ENCODE results near the gene CST9L.
"Not testable (repeated sequence)": the region's sequence is repeated elsewhere in the genome, so short reads cannot be mapped to it uniquely, and the experiment has no call there.

The CST9L gene

GRCh38 chr20:23586735-23587525 is 18.6 kb upstream of the CST9L start:
- no peak for DNase-seq (ENCODE audit: low read depth in 2 of 2)

DNA sequence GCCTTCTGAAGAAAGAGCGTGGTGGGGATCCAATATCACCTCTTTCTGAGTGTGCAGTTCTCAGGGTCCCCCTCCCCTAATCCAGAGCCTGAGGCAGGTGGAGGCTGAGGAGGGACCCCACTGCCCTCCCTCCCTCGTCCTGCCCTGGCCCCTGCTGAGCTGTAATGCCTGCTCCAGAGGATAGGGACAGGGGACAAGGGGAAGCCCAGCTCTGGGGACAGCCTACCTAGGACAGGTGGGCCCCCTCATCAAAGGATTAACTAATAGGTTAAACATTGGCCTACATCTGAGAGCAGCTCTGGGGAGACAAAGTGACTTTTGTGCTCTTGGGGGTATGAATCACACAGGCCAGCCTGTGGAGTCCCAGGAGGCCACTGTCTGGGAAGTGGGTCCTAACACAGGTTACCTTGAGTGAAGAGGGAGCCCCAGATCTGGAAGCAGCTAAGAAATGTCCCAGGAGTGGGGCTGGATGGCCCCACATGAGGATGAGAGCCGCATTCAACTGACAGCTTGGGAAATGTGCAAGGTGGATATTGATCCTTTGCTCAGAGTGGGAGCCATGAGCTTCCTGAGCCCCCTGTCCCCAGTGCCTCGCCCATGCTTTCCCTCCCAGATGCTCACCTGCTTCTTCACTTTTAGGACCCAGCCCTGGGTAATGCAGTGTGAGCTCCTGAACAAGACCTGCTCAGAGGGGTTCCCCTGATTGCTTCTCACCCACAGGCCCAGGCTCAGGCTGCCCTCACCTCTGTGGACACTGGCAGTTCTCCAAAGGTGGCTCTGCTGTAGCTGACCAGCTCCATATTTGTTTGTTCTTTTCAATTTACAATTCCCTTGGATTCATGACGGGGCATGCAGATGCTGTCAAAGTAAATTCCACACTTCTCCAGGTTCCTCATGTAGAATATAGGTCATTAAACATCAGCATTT is 17.8 kb upstream of the CST9L start:
- DNase-seq (ENCODE audit: low read depth in 2 of 2), result no peak

GRCh38 chr20:23585449-23585807 is 17.1 kb upstream of the CST9L start:
- no peak for DNase-seq (ENCODE audit: low read depth in 2 of 2)

DNA sequence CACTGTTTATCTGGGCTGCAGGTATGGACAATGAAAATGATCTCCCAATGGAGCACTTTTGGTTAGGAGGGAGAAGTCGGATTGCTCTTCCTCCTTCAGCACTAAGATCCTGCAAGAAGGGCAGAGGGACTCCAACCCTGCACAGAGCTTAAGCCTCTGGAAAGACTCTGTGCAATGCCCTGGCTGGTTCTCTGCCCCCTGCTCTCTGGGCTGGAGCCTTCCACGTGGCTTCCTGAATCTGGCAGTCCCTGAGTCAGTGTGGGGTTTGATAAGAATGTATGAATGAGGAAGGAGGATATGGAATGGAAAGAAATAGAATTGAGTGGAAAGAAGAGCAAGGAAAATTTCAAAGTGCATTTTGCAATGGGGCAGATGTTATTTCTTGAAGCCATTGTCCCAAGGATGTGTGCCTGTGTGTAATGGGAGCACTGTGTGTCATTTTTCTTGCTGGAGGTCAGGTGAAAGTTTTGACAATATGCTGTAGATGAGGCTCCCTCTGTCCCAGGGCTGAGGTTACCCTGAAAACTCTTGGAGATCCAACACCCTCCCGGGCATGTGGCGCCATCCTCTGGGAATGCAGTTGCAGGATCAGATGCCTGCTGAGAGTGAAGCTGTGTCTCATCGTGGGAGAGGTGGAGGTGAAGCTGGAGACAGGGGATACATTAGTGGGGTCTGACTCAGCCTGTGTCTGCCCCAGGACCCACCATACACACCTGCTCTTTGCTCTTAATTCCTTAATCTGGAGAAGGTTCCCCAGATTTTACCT is 16.3 kb upstream of the CST9L start:
- DNase-seq (ENCODE audit: low read depth in 2 of 2), result no peak

DNA sequence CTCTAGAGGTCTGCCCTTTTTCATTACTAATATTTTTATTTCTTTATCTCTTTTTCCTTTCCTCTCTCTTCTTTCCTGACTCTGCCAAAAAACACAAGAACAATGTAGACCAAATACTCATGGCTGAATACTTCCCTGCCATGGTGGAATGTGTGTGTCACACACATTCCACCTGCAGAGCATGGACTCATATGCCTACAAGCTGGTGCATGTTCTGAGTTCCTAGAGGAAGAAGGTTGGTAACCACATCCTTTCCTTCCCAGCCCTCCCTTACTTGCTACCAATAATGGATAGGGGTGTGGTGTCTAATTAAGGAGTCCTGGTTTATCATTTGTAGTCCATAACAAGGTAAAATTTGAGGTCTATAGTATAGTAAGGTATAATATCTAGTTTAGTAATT is 15.2 kb upstream of the CST9L start:
- DNase-seq (ENCODE audit: low read depth in 2 of 2), result no peak

- DNase-seq (ENCODE audit: low read depth in 2 of 2), result no peak
These were observed 14.0 kb upstream of the CST9L start for GRCh38 chr20:23582293-23582692.

GRCh38 chr20:23581833-23582232 is 13.5 kb upstream of the CST9L start:
- DNase-seq (ENCODE audit: low read depth in 2 of 2), result not testable (repeated sequence)

DNA sequence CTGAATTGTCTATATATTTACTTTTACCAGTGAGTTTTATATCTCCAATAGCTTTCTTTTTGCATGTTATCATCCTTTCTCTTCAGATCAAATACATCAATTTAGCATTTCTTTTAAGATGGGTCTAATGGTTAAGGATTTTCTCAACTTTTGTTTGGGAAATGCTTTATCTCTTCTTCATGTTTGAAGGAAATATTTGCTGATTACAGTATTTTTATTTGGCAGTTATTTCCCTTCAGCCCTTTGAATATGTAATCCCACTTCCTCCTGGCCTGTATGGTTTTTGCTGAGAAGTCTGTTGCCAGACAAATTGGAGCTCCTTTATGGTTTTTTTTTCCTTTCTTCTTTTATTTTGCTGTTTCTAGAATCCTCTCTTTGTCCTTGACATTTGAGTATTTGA is 6.7 kb upstream of the CST9L start:
- no peak for DNase-seq (ENCODE audit: low read depth in 2 of 2)

- DNase-seq (ENCODE audit: low read depth in 2 of 2), result no peak
These were observed 2.0 kb upstream of the CST9L start for GRCh38 chr20:23570178-23570760.

DNA sequence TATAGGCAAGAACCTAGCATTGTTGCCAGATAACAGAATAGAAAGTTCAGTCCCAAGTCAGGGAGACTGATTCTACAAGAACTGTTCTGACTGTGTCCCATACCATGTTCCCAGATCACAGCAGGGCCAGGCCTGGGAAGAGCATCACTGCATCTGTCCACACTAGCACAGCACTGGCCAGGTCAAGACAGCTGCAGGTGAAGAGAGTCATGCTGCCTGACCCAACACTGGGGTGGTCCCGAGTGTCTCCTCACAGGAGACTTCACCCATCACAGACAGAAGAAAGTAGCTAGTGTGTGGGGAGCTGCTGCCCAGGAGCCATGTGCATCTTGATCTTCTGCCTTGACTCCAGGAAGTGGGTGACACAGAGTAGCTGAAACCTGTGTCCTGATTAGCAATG is 1.3 kb upstream of the CST9L start:
- DNase-seq (ENCODE audit: low read depth in 2 of 2), result no peak

DNA sequence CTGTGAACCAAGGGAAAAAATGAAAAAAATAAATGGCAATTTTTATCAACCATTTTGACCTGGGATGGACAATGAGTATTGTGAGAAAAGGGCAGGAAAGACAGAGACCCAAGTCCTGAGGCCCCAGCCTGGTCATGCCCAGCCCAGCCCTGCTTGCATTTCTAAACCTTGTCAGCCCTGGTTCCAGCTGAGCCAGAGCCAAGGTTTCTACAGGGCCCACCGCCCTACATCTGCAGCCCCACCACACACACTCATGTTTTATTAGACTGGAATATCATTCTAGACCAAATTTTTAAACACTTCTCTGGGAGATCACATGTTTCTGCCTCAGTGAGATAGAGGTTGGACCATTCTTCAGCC is 667 bp upstream of the CST9L start:
- DNase-seq (ENCODE audit: low read depth in 2 of 2), result no peak

- no peak for DNase-seq (ENCODE audit: low read depth in 2 of 2)
These were observed 1.9 kb downstream of the CST9L start for GRCh38 chr20:23566199-23566932.

GRCh38 chr20:23565503-23566045 is 2.7 kb downstream of the CST9L start:
- DNase-seq (ENCODE audit: low read depth in 2 of 2), result no peak

DNA sequence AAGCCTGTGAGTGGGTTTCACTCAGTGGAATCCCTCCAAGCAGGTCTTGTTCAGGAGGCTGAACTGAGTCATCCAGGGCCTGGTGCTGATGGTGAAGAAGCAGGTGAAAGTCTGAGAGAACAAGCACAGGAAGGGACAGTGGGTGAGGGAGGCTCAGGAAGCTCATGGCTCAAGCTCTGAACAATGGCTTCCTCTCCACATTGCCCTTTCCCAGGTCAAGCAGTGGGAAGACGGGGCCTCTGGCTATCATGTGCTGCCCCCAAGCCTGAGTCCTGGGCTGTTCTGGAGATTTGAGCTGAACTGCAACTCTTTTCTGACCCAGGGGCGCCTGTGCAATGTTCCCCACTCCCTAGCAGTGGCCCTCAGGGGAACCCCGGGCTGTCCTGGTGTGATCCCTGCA is 3.4 kb downstream of the CST9L start:
- no peak for DNase-seq (ENCODE audit: low read depth in 2 of 2)

DNA sequence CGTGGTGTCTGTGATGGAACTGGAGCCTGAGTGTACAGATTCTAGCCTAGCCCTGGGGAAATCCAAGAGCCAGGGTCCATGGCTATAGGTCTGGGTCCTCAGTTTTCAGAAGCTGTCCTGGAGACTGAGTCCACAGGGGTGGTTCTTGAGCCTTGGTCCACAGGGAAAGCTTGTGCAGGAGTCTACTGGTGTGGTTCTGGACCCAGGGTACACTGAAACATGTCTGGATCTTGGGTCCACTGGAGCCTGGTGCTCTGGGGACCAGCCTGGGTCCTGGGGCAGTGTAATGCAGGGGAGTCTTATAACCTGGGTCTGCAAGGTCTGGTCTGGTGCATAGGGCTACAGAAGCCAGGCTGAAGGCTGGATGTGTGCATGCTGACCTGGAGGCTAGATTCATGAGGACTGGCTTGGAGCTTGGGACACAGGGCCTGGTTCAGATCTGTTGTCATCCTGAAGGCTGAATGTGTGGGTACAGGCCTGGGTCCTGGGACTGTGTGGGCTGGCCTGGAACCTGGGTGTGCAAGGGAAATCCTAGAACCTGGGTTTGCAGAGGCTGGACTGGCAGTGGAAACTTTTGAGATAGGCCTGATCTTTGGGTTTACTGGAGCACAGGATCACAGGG is 5.5 kb downstream of the CST9L start:
- no peak for DNase-seq (ENCODE audit: low read depth in 2 of 2)

GRCh38 chr20:23554401-23554800 is 13.9 kb downstream of the CST9L start:
- no peak for DNase-seq (ENCODE audit: low read depth in 2 of 2)

GRCh38 chr20:23551786-23552185 is 16.5 kb downstream of the CST9L start:
- no peak for DNase-seq (ENCODE audit: low read depth in 2 of 2)

DNA sequence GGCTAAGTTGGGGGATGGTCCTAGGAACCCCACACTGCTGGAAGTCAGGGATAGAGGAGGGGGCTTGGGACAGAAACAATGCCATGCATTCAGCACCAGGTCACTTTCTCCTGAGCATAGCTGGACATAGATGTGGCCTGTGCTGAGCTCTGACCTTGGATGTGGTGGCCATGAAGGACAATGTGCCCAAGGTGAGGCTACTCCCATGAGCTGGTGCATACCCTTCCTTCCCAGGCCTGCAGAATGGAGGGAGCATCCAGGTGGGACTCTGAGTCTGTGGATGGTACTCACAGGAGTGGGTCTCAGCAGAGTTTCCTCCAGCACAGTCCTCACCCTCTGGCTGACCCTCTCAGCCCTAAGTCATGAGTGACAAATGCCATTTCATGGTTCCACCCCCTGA is 16.9 kb downstream of the CST9L start:
- DNase-seq (ENCODE audit: low read depth in 2 of 2), result no peak

- DNase-seq (ENCODE audit: low read depth in 2 of 2), result no peak
These were observed 18.1 kb downstream of the CST9L start for GRCh38 chr20:23550227-23550626.

DNA sequence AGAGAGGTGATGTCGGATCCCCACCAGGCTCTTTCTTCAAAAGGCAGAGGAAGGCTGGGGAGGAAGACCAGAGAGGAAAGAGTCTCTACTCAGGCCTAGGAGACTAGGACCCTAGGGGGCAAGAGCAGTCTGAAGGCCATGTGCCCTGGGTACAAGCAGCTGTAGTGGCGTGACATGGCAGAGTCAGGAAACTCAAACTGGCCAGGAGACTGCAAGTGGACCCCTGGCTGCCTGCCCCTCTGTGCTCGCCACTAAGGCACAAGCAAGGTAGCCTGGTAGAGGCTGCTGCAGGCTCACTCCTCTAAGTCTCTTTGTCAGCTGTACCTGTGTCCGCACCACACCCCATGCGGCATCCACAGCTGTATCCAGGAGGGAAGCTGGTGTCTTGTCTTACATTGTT is 19.9 kb downstream of the CST9L start:
- DNase-seq (ENCODE audit: low read depth in 2 of 2), result no peak

DNA sequence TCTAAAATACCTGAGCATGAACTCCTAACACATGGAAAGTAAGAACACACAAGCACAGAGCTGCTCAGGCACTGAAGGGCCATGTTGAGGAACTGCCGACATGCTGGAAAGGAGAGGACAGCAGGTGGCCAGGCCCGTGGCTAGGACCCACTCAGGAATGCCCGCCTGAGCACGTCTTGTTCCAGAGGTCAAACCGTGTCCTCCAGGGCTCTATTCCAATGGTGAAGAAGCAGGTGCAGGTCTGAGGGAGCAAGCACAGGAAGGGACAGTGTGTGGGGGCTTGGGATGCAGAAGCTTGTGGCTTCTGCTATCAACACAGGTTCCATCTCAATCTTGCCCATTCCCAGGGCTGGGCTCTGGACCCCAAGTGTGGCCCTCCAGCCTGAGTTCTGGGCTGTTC is 20.7 kb downstream of the CST9L start:
- no peak for DNase-seq (ENCODE audit: low read depth in 2 of 2)

Data from stimulated activated CD8-positive, alpha-beta memory T cell treated with anti-CD3 and anti-CD28 coated beads, Interleukin-15, amount 100 ng/mL, for 48 hours (primary cell).